ENCODE results near the gene ABLIM2.
"Not testable (repeated sequence)": the region's sequence is repeated elsewhere in the genome, so short reads cannot be mapped to it uniquely, and the experiment has no call there.

ABLIM2 gene

GRCh38 chr4:8155660-8156421 is 2.8 kb downstream of the ABLIM2 start:
- no peak for DNase-seq

GRCh38 chr4:8155048-8155447 is 3.6 kb downstream of the ABLIM2 start:
- no peak for DNase-seq

GRCh38 chr4:8153441-8153840 is 5.2 kb downstream of the ABLIM2 start:
- DNase-seq, result no peak

- DNase-seq, result no peak
Observed at GRCh38 chr4:8152865-8153257, 5.8 kb downstream of the ABLIM2 start.

GRCh38 chr4:8152090-8152864 is 6.3 kb downstream of the ABLIM2 start:
- no peak for DNase-seq

- no peak for DNase-seq
Observed at GRCh38 chr4:8151165-8151650, 7.4 kb downstream of the ABLIM2 start.

GRCh38 chr4:8150152-8151090 is 8.2 kb downstream of the ABLIM2 start:
- DNase-seq, result no peak

GRCh38 chr4:8149664-8150063 is 8.9 kb downstream of the ABLIM2 start:
- no peak for DNase-seq

GRCh38 chr4:8148785-8149435 is 9.7 kb downstream of the ABLIM2 start:
- DNase-seq, result no peak

GRCh38 chr4:8148159-8148558 is 10.5 kb downstream of the ABLIM2 start:
- no peak for DNase-seq

- no peak for DNase-seq
Observed at GRCh38 chr4:8147231-8147970, 11.2 kb downstream of the ABLIM2 start.

- no peak for DNase-seq
Observed at GRCh38 chr4:8146157-8146556, 12.5 kb downstream of the ABLIM2 start.

GRCh38 chr4:8144359-8144758 is 14.3 kb downstream of the ABLIM2 start:
- no peak for DNase-seq

- DNase-seq, result no peak
Observed at GRCh38 chr4:8143392-8144140, 15.0 kb downstream of the ABLIM2 start.

- no peak for DNase-seq
Observed at GRCh38 chr4:8142556-8142955, 16.1 kb downstream of the ABLIM2 start.

GRCh38 chr4:8141935-8142334 is 16.7 kb downstream of the ABLIM2 start:
- no peak for DNase-seq

GRCh38 chr4:8140915-8141314 is 17.7 kb downstream of the ABLIM2 start:
- no peak for DNase-seq

- not testable (repeated sequence) for DNase-seq
Observed at GRCh38 chr4:8139726-8140125, 18.9 kb downstream of the ABLIM2 start.

- no peak for DNase-seq
Observed at GRCh38 chr4:8136972-8137710, 21.5 kb downstream of the ABLIM2 start.

GRCh38 chr4:8136529-8136928 is 22.1 kb downstream of the ABLIM2 start:
- no peak for DNase-seq

All from T1000 (cell line).